ENCODE measurements around the gene LRMDA.

Gene LRMDA

DNA sequence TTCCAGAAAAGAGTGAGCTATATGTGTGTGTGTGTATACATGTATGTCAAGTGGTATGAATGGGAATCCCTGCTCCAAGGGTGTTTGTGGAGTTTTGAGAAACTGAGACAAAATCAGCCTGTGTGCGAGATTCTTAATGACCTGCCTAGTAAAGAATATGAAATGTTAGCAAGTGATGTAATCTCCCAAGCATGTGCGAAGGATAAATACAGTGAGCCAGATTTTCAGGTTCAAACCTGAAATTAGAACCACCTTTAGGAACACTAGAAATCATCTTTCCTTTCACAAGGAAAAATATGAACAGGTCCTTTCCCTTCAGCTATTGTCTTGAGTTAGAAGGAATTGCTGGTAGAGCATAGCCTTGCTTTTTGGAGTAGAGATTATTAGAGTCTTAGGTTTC lies 457.6 kb downstream of the LRMDA start:
- no peak for DNase-seq

DNA sequence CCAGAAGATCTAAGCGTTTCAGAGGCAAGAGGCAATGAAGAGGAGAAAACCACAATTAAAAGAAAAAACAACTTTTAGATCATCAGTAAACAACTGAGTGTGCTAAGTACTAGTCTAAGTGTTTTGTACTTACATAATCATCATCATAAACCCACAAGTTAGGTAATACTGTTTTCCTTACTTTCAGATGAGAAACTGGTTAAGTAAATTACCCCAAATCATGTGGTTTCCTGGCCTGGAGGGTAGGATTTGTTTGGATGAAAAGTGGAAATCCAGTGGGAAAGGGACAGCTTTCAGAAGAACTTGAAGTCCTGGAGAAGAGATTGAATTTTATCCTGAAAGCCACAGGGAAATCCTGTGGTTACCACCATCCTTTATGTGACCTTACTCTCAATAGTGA lies 463.3 kb downstream of the LRMDA start:
- no peak for DNase-seq

DNA sequence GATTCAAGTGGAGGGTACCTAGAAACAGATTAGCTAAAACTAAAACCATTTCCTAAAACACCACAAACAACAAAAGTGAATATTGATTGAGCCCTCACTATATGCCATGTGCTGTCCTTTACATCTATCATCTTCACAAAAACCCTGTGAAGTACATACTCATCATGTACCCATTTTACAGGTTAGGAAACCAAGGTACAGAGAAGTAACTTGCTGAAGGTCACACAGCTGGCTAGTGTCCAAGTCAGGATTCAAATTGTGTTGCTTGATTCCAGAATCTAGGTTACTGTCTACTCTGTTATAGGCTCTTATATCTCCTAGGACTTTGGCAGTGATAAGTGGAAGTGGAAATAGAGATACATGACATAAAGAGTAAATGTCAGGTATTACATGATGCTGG lies 463.8 kb downstream of the LRMDA start:
- no peak for DNase-seq

DNA sequence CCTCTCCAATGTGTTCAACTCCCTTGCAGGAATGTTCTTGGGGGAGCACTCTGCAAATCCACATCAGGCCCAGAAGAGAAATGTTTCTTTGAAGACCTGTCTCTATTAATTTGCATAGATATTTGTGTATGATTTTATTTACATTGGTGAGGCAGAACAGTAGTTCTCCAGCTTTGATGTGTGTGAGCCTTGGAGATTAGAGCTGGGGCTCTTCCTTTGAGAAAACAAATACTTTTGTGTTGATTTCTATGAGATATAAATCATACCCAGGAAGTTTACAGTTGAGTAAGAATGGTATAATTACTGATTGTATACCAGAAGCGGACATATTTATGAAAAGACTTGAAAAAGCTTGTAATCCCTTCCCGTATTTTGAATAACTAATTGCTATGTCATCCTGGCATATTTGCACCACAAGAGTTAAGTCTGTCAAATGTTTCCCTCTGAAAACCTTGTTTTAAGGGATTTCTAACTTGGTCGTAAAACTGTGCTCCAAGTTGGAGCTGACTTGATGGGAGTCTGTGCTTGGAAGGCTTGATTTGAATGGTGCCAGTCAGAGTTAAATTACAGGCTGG lies 468.5 kb downstream of the LRMDA start:
- DNase-seq: no peak

DNA sequence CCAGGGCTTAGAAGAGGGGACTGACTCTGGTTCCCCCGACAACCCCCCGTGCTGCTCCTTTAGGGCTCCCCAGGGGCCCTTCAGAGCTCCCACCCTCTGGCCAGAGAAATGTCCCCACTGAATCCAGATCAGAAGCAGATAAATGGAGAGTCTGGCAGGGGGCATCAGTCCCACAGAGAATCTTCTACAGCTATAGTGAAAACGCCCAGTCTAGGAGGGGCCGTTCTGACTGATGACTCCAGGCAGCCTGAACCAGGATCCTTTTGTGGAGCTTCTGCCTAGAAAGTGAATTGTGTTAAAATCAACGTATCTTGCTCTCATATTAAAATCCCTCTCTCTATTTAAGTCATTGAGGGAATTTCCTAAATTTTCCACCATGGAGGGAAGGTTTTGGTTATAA lies 471.4 kb downstream of the LRMDA start:
- no peak for DNase-seq

DNA sequence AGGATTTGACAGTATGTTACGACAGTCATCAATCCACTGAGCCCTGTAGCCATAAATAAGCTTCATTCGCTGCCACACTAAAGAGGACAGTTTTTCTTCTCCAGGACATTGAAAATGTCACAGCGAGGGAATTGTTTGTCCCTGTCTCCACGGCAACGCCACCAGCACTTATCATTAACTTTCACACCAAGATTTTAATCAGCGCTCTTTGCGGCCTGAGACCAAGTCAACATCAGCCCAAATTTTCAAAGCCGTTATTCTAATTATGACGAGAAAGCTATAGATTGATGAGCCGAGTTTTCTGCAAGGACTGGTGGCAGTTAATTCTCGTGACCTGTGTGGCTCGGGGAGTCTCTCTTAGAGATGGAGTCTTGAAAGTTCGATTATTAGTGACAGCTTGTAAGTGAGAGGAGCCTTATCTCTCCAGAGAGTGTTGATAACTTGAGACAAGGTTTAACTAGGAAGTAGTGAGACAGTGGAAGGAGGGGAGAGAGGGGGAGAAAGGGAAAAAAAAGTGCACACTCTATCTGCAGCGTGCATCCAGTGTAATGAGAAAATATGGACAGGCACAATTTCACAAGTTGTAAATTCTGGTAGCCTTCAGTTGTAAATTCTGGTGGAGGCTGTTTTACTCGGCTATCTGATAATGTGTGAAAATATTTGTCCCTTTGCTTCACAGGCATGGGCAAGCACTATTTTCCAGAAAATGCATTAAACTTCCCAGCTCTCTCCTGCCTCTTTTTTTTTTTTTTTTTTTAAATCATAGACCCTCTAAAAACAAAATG lies 473.3 kb downstream of the LRMDA start:
- no peak for DNase-seq

DNA sequence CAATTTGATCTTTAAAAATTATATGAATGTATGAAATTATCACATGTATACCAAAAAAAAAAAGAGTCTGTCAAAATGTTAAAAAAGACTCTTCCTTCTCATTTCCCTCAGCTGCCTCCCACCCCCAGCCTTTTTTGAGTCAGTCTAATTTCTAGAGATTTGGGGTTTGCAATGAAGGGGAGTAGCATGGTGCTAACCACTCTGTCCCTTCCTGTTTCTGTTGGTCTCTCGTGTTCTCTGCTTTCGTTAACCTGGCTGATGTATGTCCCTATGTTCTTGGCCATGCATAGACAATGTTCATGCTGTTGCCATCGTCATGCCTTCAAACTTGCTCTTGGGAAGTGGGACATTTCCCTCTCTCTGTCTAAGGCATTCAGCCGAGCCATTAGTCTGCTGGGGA lies 474.1 kb downstream of the LRMDA start:
- DNase-seq: no peak

DNA sequence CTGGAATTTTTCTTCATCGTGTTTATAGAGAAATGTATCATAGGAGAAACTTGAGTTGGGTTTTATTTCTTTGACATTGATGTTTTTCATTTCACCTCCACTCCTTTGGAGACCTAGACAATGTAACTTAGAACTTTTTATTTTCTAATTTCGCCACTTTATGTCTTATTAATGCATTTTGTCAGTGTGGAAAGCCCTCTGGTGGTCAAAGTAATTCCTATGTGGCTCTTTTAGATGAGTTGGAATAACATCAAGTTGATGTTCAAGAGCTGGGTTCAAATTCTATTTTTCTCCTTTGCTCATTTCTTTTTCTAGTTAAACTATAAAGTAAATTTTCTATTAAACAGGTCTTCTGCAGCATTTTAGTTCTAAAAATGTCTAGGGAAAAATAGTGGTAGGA lies 478.6 kb downstream of the LRMDA start:
- no peak for DNase-seq

DNA sequence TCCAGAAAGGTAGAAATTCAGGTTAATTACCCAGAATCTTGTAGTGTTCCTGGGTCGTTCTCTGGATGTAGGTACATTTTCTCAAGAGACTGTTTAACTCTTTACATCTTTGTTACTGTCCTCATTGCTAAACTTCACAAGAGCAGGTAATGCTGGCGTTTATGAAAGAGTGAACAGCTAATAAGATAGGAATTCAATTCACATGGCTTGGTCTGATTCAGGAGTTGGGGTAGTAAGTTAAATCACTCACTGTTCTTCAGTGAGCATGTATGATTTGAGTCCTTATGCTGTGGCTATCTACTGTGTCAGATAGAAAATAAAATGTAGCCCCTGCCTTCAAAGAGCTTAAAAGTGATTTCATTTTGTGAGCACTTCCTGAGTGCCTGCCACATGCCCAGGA lies 480.0 kb downstream of the LRMDA start:
- DNase-seq: no peak

DNA sequence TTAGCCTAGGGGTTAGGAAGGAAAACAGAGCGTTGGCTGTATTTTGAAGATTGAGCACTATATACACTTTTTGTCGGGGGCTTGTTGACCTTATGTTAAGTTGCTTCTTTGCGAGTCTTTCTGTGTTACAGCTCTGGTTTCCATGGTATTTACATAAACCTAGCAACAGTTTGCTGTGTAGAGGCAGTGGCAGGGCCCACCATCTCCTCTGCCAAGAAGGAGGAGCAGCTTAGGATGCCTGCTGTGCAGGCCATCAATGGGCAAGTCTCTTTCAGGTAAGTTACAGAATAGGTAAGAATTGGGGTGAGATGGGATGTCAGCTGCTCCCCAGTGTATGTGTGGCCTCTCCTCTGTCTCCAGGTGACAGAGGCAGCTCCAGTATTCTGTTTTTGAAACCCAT lies 485.5 kb downstream of the LRMDA start:
- no peak for DNase-seq

DNA sequence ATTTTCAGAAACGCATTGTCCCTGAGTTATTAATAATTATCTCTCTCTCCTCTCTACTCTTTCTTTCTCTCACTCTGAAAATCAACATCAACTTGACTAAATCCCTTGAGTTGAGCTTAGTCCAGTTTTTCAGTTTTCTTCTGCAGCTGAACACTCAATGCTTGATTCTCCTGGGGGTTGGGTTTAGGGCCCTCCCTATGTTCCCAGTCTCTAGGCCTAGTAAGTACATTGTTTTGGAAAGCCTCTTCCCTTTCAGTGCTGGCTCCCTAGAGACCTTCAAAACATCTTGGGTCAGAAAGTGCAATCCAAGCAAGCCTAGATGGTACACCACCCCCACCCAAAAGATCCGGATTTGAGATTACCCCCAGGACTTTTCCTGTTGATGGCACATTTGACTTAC lies 488.5 kb downstream of the LRMDA start:
- DNase-seq: no peak

DNA sequence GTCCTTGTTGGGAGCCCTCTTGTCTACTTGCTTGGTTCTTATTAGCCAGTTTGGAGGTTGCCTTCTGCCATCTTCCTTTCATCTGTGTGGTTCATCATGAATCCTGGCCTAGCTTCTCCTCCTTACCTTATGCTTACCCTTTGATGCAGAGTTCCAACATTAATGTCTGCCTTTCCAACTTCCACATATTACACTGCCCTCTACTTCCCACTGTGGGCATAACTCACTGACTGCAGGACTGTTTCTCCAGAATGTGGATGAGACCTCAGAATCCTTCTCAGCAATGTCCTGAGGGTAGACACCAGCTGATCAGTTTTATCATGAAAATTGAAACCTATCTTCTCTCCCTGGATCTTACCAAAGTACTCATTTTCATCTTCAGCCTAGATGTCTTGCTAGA lies 491.0 kb downstream of the LRMDA start:
- DNase-seq: no peak

DNA sequence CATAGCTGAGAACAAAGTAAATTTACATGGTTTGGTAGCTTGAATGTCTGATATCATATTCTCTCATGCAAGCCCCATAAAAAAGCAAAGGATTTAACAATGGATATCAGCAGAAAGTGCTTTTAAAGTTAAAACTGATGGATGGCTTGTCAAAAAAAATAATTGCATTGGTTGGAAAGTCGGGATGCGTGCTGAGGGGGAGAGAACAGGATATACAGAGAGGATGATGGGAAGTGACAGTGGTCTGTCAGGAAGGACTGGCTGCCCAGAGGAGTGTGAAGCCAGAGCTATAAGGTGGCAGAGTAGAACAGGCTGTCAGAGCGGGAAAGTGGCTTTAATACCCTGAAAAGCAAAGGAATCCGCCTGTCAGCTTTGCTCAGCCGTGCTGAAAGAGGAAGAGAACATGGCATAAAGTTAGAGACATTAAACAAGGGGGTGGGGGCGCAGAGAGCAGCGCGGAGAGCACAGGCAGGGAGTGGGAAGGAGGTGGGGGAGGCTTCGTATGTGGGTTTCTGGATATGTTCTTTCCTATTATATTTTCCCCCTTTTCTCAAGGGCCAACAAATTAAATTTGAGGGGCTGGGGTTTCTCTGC lies 493.0 kb downstream of the LRMDA start:
- DNase-seq: no peak

DNA sequence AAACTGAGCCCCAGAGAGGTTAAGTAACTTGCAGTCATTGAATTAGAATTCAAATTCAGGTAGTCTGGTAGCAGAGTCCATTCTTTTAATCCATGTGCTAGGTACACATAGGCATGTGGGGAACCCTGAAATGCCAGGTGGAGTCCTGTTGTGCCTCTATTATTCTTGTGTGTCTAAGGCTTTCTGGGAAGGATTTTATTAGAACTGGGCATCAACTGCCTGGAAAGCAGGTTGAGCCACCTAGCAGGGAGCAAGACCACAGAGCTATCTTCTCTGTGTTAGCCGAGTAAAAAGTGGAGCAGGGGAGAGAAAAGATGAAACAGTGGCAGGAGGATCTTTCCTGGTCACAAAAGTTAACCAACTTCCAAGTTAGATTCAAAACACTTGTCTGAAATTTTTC lies 494.6 kb downstream of the LRMDA start:
- DNase-seq: no peak

DNA sequence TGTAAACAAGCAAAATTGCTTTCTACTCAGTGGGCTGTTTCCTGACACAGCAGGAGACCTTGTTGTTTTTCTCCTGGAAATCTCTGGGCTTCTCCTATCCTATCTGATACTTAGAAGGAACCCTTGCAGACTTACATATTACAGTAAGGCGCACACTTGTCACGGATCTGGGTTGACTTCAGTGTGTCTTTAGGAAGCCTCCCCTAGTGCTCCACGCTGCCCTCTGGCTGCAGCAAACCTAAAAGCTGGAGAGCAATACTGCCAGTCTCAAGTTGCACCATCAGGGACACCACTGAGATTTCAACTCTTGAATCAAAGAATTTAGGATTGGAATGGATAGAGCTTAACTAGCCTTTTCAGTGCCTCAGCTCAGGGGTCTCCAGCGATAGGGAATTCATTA lies 495.3 kb downstream of the LRMDA start:
- no peak for DNase-seq

DNA sequence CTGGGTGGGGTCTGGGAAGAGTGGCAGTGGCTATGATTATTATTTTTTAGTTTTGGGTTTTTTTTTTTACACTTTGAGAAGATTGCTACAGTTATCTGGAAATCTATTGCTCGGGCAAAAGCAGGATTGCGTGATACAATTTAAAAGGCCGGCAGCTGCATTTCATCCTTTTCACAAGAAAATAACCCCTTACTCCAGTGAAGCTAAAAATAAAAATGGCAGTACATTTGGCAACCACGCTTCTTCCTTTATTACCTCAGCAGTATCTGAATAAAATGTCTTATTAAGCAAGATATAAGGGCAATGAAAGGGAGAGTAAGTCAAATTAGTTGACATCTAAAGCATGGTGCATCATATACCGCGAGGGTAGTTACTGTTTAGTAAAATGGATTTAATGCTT lies 496.8 kb downstream of the LRMDA start:
- DNase-seq: no peak

DNA sequence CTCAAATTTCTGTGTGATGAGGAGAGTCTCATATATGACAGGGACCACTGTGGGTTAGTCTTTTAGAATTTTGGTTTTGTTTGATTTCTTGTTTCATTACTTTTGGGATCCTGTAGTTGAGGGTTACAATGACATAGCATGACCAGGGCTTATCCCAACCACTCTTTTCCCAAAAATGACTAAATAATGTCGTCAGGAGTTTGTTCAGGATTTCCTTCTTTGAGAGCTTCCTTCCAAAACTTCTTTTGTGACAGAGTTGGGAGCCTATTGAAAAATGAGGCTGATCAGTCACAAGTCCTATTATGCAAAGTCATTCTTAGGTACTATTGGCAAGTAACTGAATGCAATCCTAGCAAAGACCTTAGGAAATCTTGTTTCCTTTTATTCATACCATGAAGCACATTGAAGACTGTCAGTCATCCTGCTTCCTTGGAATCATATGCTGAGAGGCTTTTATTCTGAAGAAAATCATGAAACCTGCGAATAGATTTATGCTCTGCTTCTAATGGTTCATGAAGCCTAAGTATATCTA lies 498.3 kb downstream of the LRMDA start:
- DNase-seq: no peak

DNA sequence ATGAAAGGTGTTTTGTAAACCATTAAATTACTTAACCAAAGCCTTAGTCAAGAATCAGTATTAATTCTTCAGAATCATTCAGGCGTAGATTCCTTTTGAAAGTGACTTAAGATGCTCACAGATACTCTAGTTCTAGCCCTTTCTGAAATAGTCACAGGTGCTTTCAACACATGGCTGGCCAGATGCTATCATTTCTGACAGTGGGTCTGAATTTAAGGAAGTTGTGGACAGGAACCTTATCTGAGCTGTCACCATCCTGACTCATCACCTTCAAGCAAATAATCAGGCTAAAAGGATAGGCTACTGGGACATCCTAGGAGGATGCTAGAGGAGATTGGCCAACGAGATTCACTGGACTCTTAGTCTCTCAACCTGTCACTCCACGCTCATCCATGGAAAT lies 501.5 kb downstream of the LRMDA start:
- no peak for DNase-seq

DNA sequence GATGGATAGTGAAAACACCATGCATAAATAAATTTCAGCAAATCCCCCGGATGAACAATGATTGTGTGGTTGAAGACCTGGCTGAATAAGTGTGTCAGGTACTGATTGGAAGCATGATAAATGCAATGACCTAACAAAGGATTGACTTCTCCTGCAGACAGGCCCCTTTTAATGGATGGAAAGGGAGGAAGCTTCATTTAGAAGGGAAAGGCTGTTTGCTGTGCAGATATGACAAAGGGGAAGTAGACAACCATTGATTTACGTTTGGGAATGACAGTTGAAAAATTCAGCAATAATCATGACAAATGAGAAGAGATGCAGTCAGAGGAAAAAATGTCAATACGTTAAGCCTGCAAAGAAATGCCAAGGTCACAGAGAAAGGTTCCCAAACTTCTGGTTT lies 503.8 kb downstream of the LRMDA start:
- DNase-seq: no peak

DNA sequence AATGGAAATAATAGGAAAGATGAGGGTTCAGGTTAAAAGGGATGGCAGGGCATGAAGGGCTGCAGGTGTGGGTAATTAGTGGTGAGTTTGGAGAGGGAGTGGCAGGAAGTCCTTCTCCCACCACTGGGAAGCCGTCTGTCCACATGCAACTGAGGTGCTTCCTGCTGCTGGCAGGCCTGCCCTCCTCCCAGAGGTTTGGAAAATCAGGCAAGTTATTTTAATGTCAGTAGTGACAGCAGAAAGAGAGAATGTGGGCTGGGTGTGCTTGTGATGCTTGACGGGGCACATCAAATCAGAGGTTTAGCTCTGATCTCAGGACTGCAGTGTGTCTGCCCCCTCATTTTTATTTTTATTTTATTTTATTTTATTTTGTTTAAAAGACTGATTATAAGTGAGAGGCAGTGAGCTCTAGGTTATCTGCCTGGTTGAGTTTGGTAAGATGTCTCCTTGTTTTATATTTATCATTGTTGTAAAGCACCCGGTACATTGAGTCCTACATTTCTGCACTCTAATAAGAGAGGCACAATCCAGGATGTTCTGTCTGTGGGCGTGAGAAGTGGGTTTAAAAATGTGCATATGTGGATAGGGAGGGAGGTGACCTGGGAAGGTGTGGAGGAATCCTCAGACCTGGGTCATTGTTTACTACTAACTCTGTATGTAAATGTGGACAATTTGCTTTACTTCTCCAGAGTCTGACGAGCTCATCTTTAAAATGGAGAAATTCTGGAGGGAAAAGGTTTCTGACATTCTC lies 504.4 kb downstream of the LRMDA start:
- no peak for DNase-seq

DNA sequence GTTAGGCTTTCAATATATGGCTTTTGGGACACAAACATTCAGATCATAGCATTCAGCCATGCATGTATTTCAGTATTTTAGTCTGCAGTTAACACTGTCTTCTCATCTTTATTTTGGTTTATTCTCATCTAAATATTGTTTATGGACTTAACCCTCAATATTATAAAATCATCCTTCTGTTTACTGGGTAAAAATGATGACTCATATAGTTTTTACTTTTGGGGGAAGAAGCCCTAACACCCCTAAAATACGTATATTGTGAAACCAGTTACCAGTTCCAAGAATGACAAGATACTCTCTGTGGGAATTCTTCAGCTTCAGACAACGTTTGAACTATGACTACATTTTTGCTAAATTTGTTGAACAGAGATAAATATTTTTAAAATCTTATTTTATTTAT lies 505.4 kb downstream of the LRMDA start:
- DNase-seq: no peak

DNA sequence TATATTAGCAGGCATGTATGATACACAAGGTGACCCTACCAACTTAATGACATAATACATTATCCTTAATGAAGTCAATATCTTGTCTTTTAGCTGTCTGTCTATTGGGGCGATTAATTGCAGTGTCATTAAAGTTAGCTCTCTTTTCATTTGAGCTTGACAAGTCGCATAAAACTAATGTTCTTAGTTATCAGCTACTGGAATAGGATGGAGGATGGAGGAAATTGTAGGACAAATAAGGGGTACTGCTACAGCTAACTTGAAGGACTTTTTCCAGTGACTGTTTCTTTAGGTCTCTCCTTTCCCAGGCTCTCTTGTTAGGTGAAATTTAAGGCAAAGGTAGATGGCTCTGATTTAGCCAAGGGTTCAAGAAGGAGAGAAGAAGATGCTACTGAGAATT lies 506.4 kb downstream of the LRMDA start:
- no peak for DNase-seq

DNA sequence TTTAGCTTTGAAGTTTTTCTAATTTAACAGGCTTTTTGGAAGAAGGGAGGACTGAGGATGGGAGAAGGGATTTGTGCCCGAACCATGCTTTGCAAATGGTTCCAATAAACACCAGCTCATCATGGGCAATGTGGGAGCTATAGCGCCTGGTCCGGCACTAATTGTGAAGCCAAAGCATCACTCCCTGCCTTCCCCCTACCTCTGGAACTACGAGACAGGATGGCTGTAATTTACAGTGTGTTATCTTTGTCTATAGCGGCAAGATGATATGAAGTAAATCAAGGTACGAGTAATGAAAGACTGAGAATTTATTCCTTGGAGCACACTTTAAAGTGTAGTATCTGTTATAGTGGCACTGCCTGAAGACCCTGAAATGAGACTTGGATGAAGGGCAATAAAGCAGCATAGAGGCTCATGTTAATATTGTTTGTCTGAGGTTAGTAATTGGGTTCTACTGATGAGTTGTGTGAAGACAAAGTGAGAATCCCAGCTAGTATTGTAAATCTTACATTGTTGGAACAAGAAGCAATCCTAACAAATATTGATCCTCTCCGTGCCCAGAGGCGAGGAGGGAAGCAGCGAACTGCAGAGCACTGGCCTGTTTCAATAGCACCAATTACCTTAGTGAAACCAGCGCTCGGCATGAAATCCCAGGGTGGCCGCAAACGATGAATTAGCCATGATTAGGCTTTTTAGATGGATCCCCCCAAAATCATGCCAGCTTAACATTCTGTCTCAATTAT lies 507.1 kb downstream of the LRMDA start:
- no peak for DNase-seq

Data from DMS79 (cell line).